ENCODE results near the gene ABCB9. TPM values are rescaled to one million over a fixed set of nuclear protein-coding genes. Genes with fewer than 3 reads are reported as not detected.

ABCB9 gene
- total RNA-seq, 1 experiment from 2014 or later = 1.7 TPM

GRCh38 chr12:122886161-122886560 lies 80.1 kb downstream of the ABCB9 start:
- no peaks in the 10 kb centered on the region; the same call in 1 of the 2 replicates for H3K27me3 ChIP-seq (ENCODE audit: control insufficient read depth, insufficient read depth, low read length)
- no peak overlapping the region for H3K4me3 ChIP-seq (ENCODE audit: insufficient read depth, low read depth, low read length)
- no peak for DNase-seq
- no peaks in the 10 kb centered on the region for H3K36me3 ChIP-seq (replicated peaks; ENCODE audit: control insufficient read depth, insufficient read depth, low read length)

- H3K36me3 ChIP-seq (replicated peaks; ENCODE audit: control insufficient read depth, insufficient read depth, low read length) = no peaks in the 10 kb centered on the region
- H3K27me3 ChIP-seq (ENCODE audit: control insufficient read depth, insufficient read depth, low read length) = peaks cover 1% of the 10 kb centered on the region; the same call in 1 of the 2 replicates
- H3K4me3 ChIP-seq (ENCODE audit: insufficient read depth, low read depth, low read length) = no peak overlapping the region
- DNase-seq = no peak
These were observed 81.4 kb downstream of the ABCB9 start for GRCh38 chr12:122884860-122885259.

GRCh38 chr12:122884091-122884826 lies 82.0 kb downstream of the ABCB9 start:
- Histone ChIP-seq H3K4me3 (ENCODE audit: insufficient read depth, low read depth, low read length) (no peak overlapping the region), H3K36me3 (replicated peaks; ENCODE audit: control insufficient read depth, insufficient read depth, low read length) (no peaks in the 10 kb centered on the region), H3K27me3 (ENCODE audit: control insufficient read depth, insufficient read depth, low read length) (peaks cover 2% of the 10 kb centered on the region; the same call in 1 of the 2 replicates)
- DNase-seq = no peak

- H3K27me3 ChIP-seq (ENCODE audit: control insufficient read depth, insufficient read depth, low read length) = peaks cover 6% of the 10 kb centered on the region; the same call in 1 of the 2 replicates
- DNase-seq = no peak
These were observed 83.2 kb downstream of the ABCB9 start for GRCh38 chr12:122882908-122883558.

GRCh38 chr12:122880668-122881067 lies 85.6 kb downstream of the ABCB9 start:
- Histone ChIP-seq H3K27me3 (ENCODE audit: control insufficient read depth, insufficient read depth, low read length) (peaks cover 16% of the 10 kb centered on the region), H3K36me3 (replicated peaks; ENCODE audit: control insufficient read depth, insufficient read depth, low read length) (no peaks in the 10 kb centered on the region), H3K4me3 (ENCODE audit: insufficient read depth, low read depth, low read length) (no peak overlapping the region)
- peak; percentile 78 for DNase-seq

More at GRCh38 chr12:122882908-122883558, 83.2 kb downstream of the ABCB9 start:
- H3K4me3 ChIP-seq (ENCODE audit: insufficient read depth, low read depth, low read length) = no peak overlapping the region
- no peaks in the 10 kb centered on the region for H3K36me3 ChIP-seq (replicated peaks; ENCODE audit: control insufficient read depth, insufficient read depth, low read length)

- Histone ChIP-seq H3K4me3 (ENCODE audit: insufficient read depth, low read depth, low read length) (no peak overlapping the region), H3K36me3 (replicated peaks; ENCODE audit: control insufficient read depth, insufficient read depth, low read length) (no peaks in the 10 kb centered on the region), H3K27me3 (ENCODE audit: control insufficient read depth, insufficient read depth, low read length) (peaks cover 17% of the 10 kb centered on the region)
- no peak for DNase-seq
These were observed 86.1 kb downstream of the ABCB9 start for GRCh38 chr12:122880155-122880667.

Other genes starting within 250 kb of the ABCB9 start
- not detected in 2 replicates for gene HCAR3, start 249.7 kb downstream of the ABCB9 start, total RNA-seq (2014; rRNA removed; shearing (Covaris generic))
- gene HCAR1, start 235.6 kb downstream of the ABCB9 start, total RNA-seq (2014; rRNA removed; shearing (Covaris generic)) = 0.04 TPM in 1 of 2 replicates, not detected in the other
- 55.0 and 61.7 TPM in 2 replicates for gene DENR, start 213.6 kb downstream of the ABCB9 start, total RNA-seq (2014; rRNA removed; shearing (Covaris generic))
- gene CCDC62, start 191.9 kb downstream of the ABCB9 start, total RNA-seq (2014; rRNA removed; shearing (Covaris generic)) = 0.62 and 0.63 TPM in 2 replicates
- gene HIP1R, start 131.0 kb downstream of the ABCB9 start, total RNA-seq (2014; rRNA removed; shearing (Covaris generic)) = 33.6 and 35.6 TPM in 2 replicates
- gene VPS37B, start 70.3 kb downstream of the ABCB9 start, total RNA-seq (2014; rRNA removed; shearing (Covaris generic)) = 14.7 and 20.9 TPM in 2 replicates
- 17.8 and 23.4 TPM in 2 replicates for gene OGFOD2, start 8.8 kb upstream of the ABCB9 start, total RNA-seq (2014; rRNA removed; shearing (Covaris generic))
- gene ARL6IP4, start 14.2 kb upstream of the ABCB9 start, total RNA-seq (2014; rRNA removed; shearing (Covaris generic)) = 203 and 220 TPM in 2 replicates
- 3.5 and 3.7 TPM in 2 replicates for gene PITPNM2, start 184.6 kb upstream of the ABCB9 start, total RNA-seq (2014; rRNA removed; shearing (Covaris generic))

All from H7 (cell line).